IPS-18c (cell line): ENCODE data around the gene NEURL1B.

Experiments
- H3K4me3 ChIP-seq: 2 replicates; pipeline ENCODE4 v1.7.0; 2013; ENCODE audit warnings: low read depth, mild to moderate bottlenecking, low read length, moderate library complexity; ENCODE audit not compliant: insufficient read depth
- H3K9me3 ChIP-seq: one replicate; pipeline ENCODE4 v1.6.1; 2013; ENCODE audit warnings: mild to moderate bottlenecking, low read length, moderate library complexity; ENCODE audit not compliant: control insufficient read depth, insufficient read depth

Gene NEURL1B

GRCh38 chr5:172605466-172605865, 35.6 kb upstream of the NEURL1B start:
- Histone ChIP-seq H3K4me3 (no peak overlapping the region), H3K9me3 (no peaks in the 10 kb centered on the region)

- H3K4me3 ChIP-seq = no peak overlapping the region
- no peaks in the 10 kb centered on the region for H3K9me3 ChIP-seq
Measured at GRCh38 chr5:172606156-172606785, 34.8 kb upstream of the NEURL1B start.

- H3K9me3 ChIP-seq = no peaks in the 10 kb centered on the region
- H3K4me3 ChIP-seq = no peak overlapping the region
Measured at GRCh38 chr5:172607213-172607793, 33.8 kb upstream of the NEURL1B start.

- Histone ChIP-seq H3K4me3 (no peak overlapping the region), H3K9me3 (no peaks in the 10 kb centered on the region)
Measured at GRCh38 chr5:172608773-172609172, 32.3 kb upstream of the NEURL1B start.

- H3K9me3 ChIP-seq = no peaks in the 10 kb centered on the region
- H3K4me3 ChIP-seq = no peak overlapping the region
Measured at GRCh38 chr5:172610643-172611042, 30.4 kb upstream of the NEURL1B start.

GRCh38 chr5:172611913-172612312, 29.1 kb upstream of the NEURL1B start:
- no peak overlapping the region for H3K4me3 ChIP-seq
- no peaks in the 10 kb centered on the region for H3K9me3 ChIP-seq

GRCh38 chr5:172612771-172613170, 28.3 kb upstream of the NEURL1B start:
- Histone ChIP-seq H3K9me3 (no peaks in the 10 kb centered on the region), H3K4me3 (no peak overlapping the region)

GRCh38 chr5:172616136-172616535, 24.9 kb upstream of the NEURL1B start:
- H3K4me3 ChIP-seq = no peak overlapping the region

GRCh38 chr5:172616730-172617129, 24.3 kb upstream of the NEURL1B start:
- H3K9me3 ChIP-seq = no peaks in the 10 kb centered on the region
- H3K4me3 ChIP-seq = no peak overlapping the region

More at GRCh38 chr5:172616136-172616535, 24.9 kb upstream of the NEURL1B start:
- H3K9me3 ChIP-seq = no peaks in the 10 kb centered on the region

GRCh38 chr5:172617817-172618216, 23.2 kb upstream of the NEURL1B start:
- H3K4me3 ChIP-seq = no peak overlapping the region
- no peaks in the 10 kb centered on the region for H3K9me3 ChIP-seq

- Histone ChIP-seq H3K9me3 (no peaks in the 10 kb centered on the region), H3K4me3 (no peak overlapping the region)
Measured at GRCh38 chr5:172618574-172619365, 22.3 kb upstream of the NEURL1B start.

GRCh38 chr5:172620506-172620905, 20.6 kb upstream of the NEURL1B start:
- Histone ChIP-seq H3K9me3 (no peaks in the 10 kb centered on the region), H3K4me3 (no peak overlapping the region)

GRCh38 chr5:172622091-172623046, 18.7 kb upstream of the NEURL1B start:
- Histone ChIP-seq H3K9me3 (no peaks in the 10 kb centered on the region), H3K4me3 (no peak overlapping the region)

- no peak overlapping the region for H3K4me3 ChIP-seq
- H3K9me3 ChIP-seq = no peaks in the 10 kb centered on the region
Measured at GRCh38 chr5:172623313-172623980, 17.6 kb upstream of the NEURL1B start.

- H3K9me3 ChIP-seq = no peaks in the 10 kb centered on the region
Measured at GRCh38 chr5:172624083-172624995, 16.7 kb upstream of the NEURL1B start.

More at GRCh38 chr5:172624083-172624995, 16.7 kb upstream of the NEURL1B start:
- H3K4me3 ChIP-seq = no peak overlapping the region
